Neural progenitor cell (in vitro differentiated cells): ENCODE data around the gene KASH5. TPM values are rescaled to one million over a fixed set of nuclear protein-coding genes. Genes with fewer than 3 reads are reported as not detected.

Experiments
- DNase-seq: peaks from one replicate; pipeline ENCODE4 v3.0.0-alpha.2; 2016; ENCODE audit warnings: low spot score
- H2AFZ ChIP-seq: fragments of 200-600 bp; sonication (generic); replicated peaks from 2 replicates; pipeline ENCODE4 v1.6.1; 2016; ENCODE audit warnings: antibody characterized with exemption
- H3F3A ChIP-seq: fragments of 200-600 bp; sonication (generic); 2 replicates; pipeline ENCODE4 v1.6.1; 2016; ENCODE audit warnings: antibody characterized with exemption, low read depth
- H3K27ac ChIP-seq: fragments of 200-600 bp; sonication (generic); 2 replicates; pipeline ENCODE4 v1.5.1; 2016; ENCODE audit warnings: mild to moderate bottlenecking
- H3K27me3 ChIP-seq: fragments of 200-600 bp; sonication (generic); 2 replicates; pipeline ENCODE4 v1.6.1; 2016; ENCODE audit warnings: mild to moderate bottlenecking, moderate library complexity
- H3K36me3 ChIP-seq: fragments of 200-600 bp; sonication (generic); 2 replicates; pipeline ENCODE4 v1.5.1; 2016
- H3K4me1 ChIP-seq: fragments of 200-600 bp; sonication (generic); 2 replicates; pipeline ENCODE4 v1.6.1; 2016; ENCODE audit warnings: mixed run types
- H3K4me2 ChIP-seq: fragments of 200-600 bp; sonication (generic); 2 replicates; pipeline ENCODE4 v1.6.1; 2016
- H3K4me3 ChIP-seq: fragments of 200-600 bp; sonication (generic); 2 replicates; pipeline ENCODE4 v1.5.1; 2016
- H3K79me2 ChIP-seq: fragments of 200-600 bp; sonication (generic); 2 replicates; pipeline ENCODE4 v1.6.1; 2016; ENCODE audit warnings: low read depth
- H3K9ac ChIP-seq: fragments of 200-600 bp; sonication (generic); 2 replicates; pipeline ENCODE4 v1.6.1; 2016
- H3K9me3 ChIP-seq: fragments of 200-600 bp; sonication (generic); 2 replicates; pipeline ENCODE4 v1.5.1; 2016; ENCODE audit warnings: low read depth
- H4K20me1 ChIP-seq: fragments of 200-600 bp; sonication (generic); 2 replicates; pipeline ENCODE4 v1.6.1; 2016; ENCODE audit warnings: low read depth
- H3K27ac Mint-ChIP-seq: 3 replicates; pipeline ENCODE4 v1.8.0; 2021; ENCODE audit warnings: mixed read lengths
- H3K27me3 Mint-ChIP-seq: 2 replicates; pipeline ENCODE4 v1.8.0; 2022; ENCODE audit warnings: low read depth, mild to moderate bottlenecking, inconsistent platforms, moderate library complexity, mixed read lengths; ENCODE audit not compliant: insufficient read depth
- H3K36me3 Mint-ChIP-seq: 3 replicates; pipeline ENCODE4 v1.8.0; 2021; ENCODE audit warnings: mixed read lengths
- H3K4me1 Mint-ChIP-seq: 3 replicates; pipeline ENCODE4 v1.8.0; 2021; ENCODE audit warnings: mixed read lengths
- H3K4me3 Mint-ChIP-seq: 3 replicates; pipeline ENCODE4 v1.8.0; 2021; ENCODE audit warnings: mild to moderate bottlenecking, moderate library complexity, mixed read lengths
- H3K9me3 Mint-ChIP-seq: 3 replicates; pipeline ENCODE4 v1.8.0; 2020; ENCODE audit warnings: mixed read lengths
- CTCF ChIP-seq: fragments of 200-600 bp; sonication (generic); IDR thresholded peaks from 2 replicates; pipeline ENCODE4 v1.5.1; 2017; ENCODE audit warnings: antibody characterized with exemption, mild to moderate bottlenecking
- EZH2 ChIP-seq: fragments of 200-600 bp; sonication (generic); IDR thresholded peaks from 2 replicates; pipeline ENCODE4 v1.6.1; 2017; ENCODE audit warnings: antibody characterized with exemption, mild to moderate bottlenecking, moderate library complexity
- EZH2phosphoT487 ChIP-seq: fragments of 200-600 bp; sonication (generic); IDR thresholded peaks from 2 replicates; pipeline ENCODE4 v1.6.1; 2017; ENCODE audit warnings: antibody characterized with exemption
- total RNA-seq: library from RNA; depleted of rRNA; stranded (reverse); fragments of >200 nt; gene quantifications from 2 replicates; pipeline ENCODE4 v1.2.3, GENCODE V29; 2015; ENCODE audit warnings: low replicate concordance

Gene KASH5
- total RNA-seq, 1 donor from 2014 or later: not detected

- H3K9me3 Mint-ChIP-seq: no peaks in the 10 kb centered on the region
- TF ChIP-seq EZH2phosphoT487: no peak
- no peak for TF ChIP-seq EZH2
- TF ChIP-seq CTCF: no peak
- H3K36me3 Mint-ChIP-seq: peaks cover 29% of the 10 kb centered on the region
- peaks cover 9% of the 10 kb centered on the region for H3K27me3 Mint-ChIP-seq
- H3K27ac Mint-ChIP-seq: peak overlapping the region; percentile 99
- Histone ChIP-seq H3K9ac (peak overlapping the region; percentile 90), H3K79me2 (peaks cover 80% of the 10 kb centered on the region), H3K36me3 (peaks cover 6% of the 10 kb centered on the region), H3K27me3 (no peaks in the 10 kb centered on the region), H3K27ac (no peak overlapping the region), H3K4me2 (peak overlapping the region; percentile 95), H2AFZ (no peak overlapping the region), H3K4me3 (peak overlapping the region; percentile 76), H3K9me3 (no peaks in the 10 kb centered on the region), H3K4me1 (peaks cover 16% of the 10 kb centered on the region), H3F3A (peaks cover 27% of the 10 kb centered on the region), H4K20me1 (peaks cover 20% of the 10 kb centered on the region)
- peaks cover 32% of the 10 kb centered on the region for H3K4me1 Mint-ChIP-seq
- DNase-seq: no peak
- no peak overlapping the region for H3K4me3 Mint-ChIP-seq
Measured at GRCh38 chr19:49359851-49360820, 27.9 kb upstream of the KASH5 start.

DNA sequence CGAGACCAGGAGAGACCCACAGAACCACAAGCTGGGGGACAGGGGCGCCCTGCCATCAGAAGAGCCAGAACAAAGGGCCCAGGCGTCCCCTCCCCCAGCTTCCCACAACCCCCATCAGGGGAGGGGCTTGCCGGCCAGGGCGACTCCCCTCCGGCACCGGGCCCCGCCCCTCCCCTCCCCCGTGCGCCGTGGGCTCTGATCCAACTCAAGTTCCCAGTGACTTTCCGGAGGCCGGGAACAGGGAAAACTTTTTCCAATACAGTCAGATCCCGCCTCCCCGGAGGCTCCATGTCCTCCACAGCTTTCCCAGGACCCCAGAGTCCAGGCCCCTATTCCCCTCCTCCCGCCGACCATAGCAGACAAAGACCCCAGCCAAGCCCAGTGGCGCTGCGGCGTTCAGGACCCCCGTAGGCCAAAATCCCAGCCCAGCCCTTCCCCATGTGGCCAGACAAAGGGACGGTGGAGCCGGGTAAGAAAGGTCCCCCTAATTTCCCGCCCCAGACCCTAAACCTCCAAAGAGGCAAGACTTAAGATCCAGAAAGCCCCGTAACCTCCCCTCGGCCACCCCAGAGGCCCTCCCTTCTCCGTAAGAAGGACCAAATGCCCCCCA is 26.5 kb upstream of the KASH5 start:
- peaks cover 26% of the 10 kb centered on the region for H3K4me1 Mint-ChIP-seq
- no peak overlapping the region for H3K4me3 Mint-ChIP-seq
- peak; percentile 90 for DNase-seq
- no peaks in the 10 kb centered on the region for H3K9me3 Mint-ChIP-seq
- H3F3A ChIP-seq: peaks cover 27% of the 10 kb centered on the region
- peak overlapping the region; percentile 76 for H3K4me3 ChIP-seq
- TF ChIP-seq EZH2 (no peak), EZH2phosphoT487 (no peak), CTCF (no peak)
- H3K36me3 ChIP-seq: peaks cover 6% of the 10 kb centered on the region
- peak overlapping the region; percentile 94 for H3K27ac ChIP-seq
- H3K4me1 ChIP-seq: peaks cover 16% of the 10 kb centered on the region
- H3K9ac ChIP-seq: peak overlapping the region; percentile 90
- H3K27me3 ChIP-seq: no peaks in the 10 kb centered on the region
- H3K27me3 Mint-ChIP-seq: peaks cover 10% of the 10 kb centered on the region
- H3K79me2 ChIP-seq: peaks cover 66% of the 10 kb centered on the region
- H3K4me2 ChIP-seq: peak overlapping the region; percentile 95
- H3K36me3 Mint-ChIP-seq: peaks cover 21% of the 10 kb centered on the region
- no peaks in the 10 kb centered on the region for H3K9me3 ChIP-seq
- no peak overlapping the region for H2AFZ ChIP-seq
- H3K27ac Mint-ChIP-seq: peak overlapping the region; percentile 99
- H4K20me1 ChIP-seq: peaks cover 11% of the 10 kb centered on the region

DNA sequence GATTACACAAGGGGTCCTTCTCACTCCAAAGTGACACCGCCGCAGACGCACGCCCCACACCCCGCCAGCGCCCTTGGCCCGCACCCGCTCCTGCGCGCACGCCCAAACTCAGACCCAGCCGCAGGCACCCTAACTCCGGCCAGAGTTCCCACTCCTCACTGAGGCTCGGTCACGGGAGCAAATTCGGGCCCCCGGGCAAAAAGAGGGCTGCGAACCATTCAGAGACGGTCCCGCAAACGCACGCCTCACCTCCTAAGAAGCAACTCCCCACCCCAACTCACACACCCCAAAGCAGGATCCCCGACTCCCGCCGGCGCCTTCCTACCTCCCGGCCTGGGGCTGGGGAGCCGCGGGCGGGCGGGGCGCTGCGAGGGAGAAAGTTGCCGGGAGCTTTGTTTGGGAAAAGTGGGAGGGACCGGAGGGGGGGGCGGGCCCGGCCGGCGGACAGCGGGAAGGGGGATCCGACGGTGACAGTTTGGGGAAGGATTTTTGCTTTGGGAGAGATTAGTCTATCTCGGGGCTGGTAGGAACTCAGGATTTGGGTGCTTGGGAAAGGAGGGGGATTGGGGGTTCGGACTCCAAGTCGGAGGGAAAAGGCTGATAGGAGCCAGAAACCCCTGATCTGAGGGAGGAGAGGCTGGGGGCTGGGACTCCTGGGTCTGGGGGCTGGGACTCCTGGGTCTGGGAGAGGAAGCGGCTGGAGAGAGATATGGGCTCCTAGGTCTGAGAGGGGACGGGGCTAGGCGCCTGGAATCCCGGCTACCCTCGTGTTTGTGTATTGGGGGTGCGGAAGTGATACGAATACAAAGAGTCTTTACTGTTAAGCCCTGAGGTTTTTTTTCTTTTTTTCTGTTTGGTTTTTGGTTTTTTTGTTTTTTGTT is 25.8 kb upstream of the KASH5 start, which contains the start of gene TEAD2:
TEAD2 (minus strand) TSS at position 369 of the 881 bp plus-strand sequence. CDS start 2,341 bp downstream, outside the sequence.
- Mint-ChIP-seq H3K4me1 (peaks cover 19% of the 10 kb centered on the region), H3K9me3 (no peaks in the 10 kb centered on the region), H3K27me3 (peaks cover 10% of the 10 kb centered on the region), H3K27ac (peak within 1 kb of the TSS; percentile 99), H3K4me3 (no peak within 1 kb of the TSS), H3K36me3 (peaks cover 14% of the 10 kb centered on the region)
- Histone ChIP-seq H3K4me3 (peak within 1 kb of the TSS; percentile 76), H3F3A (peaks cover 27% of the 10 kb centered on the region), H3K36me3 (peaks cover 6% of the 10 kb centered on the region), H3K27ac (peak within 1 kb of the TSS; percentile 94), H4K20me1 (peaks cover 6% of the 10 kb centered on the region), H3K27me3 (no peaks in the 10 kb centered on the region), H3K4me1 (peaks cover 16% of the 10 kb centered on the region), H3K4me2 (peak within 1 kb of the TSS; percentile 95), H2AFZ (no peak within 1 kb of the TSS), H3K9me3 (no peaks in the 10 kb centered on the region), H3K9ac (peak within 1 kb of the TSS; percentile 90), H3K79me2 (peaks cover 59% of the 10 kb centered on the region)
- TF ChIP-seq EZH2 (no peak), CTCF (no peak), EZH2phosphoT487 (no peak)
- DNase-seq: peak; percentile 90
